ENCODE results near the gene EIF4H.

DNA sequence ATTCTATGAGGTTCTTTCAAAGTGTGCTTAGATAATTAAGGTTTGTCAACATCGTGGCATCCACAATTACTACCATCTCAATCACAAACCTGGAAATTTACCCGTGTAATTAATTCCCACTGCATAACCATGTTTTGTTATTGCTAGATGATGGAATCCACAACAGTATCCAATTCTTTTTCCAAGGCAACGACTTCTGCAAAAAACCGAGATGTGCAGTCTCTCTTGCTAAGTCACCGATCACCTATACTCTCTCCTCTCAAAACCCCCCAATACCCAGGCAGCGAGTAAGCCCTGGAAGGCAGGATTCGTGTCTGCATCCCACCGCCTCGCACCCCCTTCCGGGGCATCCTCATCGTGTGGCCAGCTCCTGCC lies 678 bp upstream of the EIF4H start:
- TF ChIP-seq POLR2A (IDR thresholded peaks at IDR 0.05; ENCODE audit: low read depth, low read length) (no peak), POLR2AphosphoS5 (IDR thresholded peaks at IDR 0.05; ENCODE audit: low read depth, low read length) (no peak)

Data from GM12892 (cell line).